ENCODE results near the gene ACY1.

The ACY1 gene

GRCh38 chr3:51945926-51946705, 37.2 kb upstream of the ACY1 start:
- no peak overlapping the region for H3K4me3 ChIP-seq (ENCODE audit: low read depth, low read length)
- no peaks in the 10 kb centered on the region for H3K27me3 ChIP-seq (ENCODE audit: insufficient read depth, low read depth, severe bottlenecking)
- DNase-seq, result no peak
- no peak overlapping the region for H3K27ac ChIP-seq
- no peak for TF ChIP-seq CTCF (IDR thresholded peaks at IDR 0.05; ENCODE audit: low read depth, low read length)
- H3K36me3 ChIP-seq, result no peaks in the 10 kb centered on the region
- no peaks in the 10 kb centered on the region for H3K9me3 ChIP-seq (ENCODE audit: severe bottlenecking)

GRCh38 chr3:51946796-51947195, 36.5 kb upstream of the ACY1 start:
- Histone ChIP-seq H3K9me3 (ENCODE audit: severe bottlenecking) (no peaks in the 10 kb centered on the region), H3K27me3 (ENCODE audit: insufficient read depth, low read depth, severe bottlenecking) (no peaks in the 10 kb centered on the region), H3K27ac (no peak overlapping the region), H3K36me3 (no peaks in the 10 kb centered on the region), H3K4me3 (ENCODE audit: low read depth, low read length) (no peak overlapping the region)
- no peak for TF ChIP-seq CTCF (IDR thresholded peaks at IDR 0.05; ENCODE audit: low read depth, low read length)
- DNase-seq, result no peak

GRCh38 chr3:51947215-51947900, 36.0 kb upstream of the ACY1 start:
- Histone ChIP-seq H3K4me3 (ENCODE audit: low read depth, low read length) (no peak overlapping the region), H3K27me3 (ENCODE audit: insufficient read depth, low read depth, severe bottlenecking) (no peaks in the 10 kb centered on the region), H3K9me3 (ENCODE audit: severe bottlenecking) (no peaks in the 10 kb centered on the region), H3K36me3 (no peaks in the 10 kb centered on the region), H3K27ac (no peak overlapping the region)
- no peak for TF ChIP-seq CTCF (IDR thresholded peaks at IDR 0.05; ENCODE audit: low read depth, low read length)
- no peak for DNase-seq

GRCh38 chr3:51948016-51948580, 35.2 kb upstream of the ACY1 start:
- no peak for DNase-seq
- no peak for TF ChIP-seq CTCF (IDR thresholded peaks at IDR 0.05; ENCODE audit: low read depth, low read length)
- H3K4me3 ChIP-seq (ENCODE audit: low read depth, low read length), result no peak overlapping the region
- H3K27me3 ChIP-seq (ENCODE audit: insufficient read depth, low read depth, severe bottlenecking), result no peaks in the 10 kb centered on the region
- no peak overlapping the region for H3K27ac ChIP-seq
- no peaks in the 10 kb centered on the region for H3K9me3 ChIP-seq (ENCODE audit: severe bottlenecking)
- H3K36me3 ChIP-seq, result no peaks in the 10 kb centered on the region

GRCh38 chr3:51949121-51949520, 34.2 kb upstream of the ACY1 start:
- TF ChIP-seq CTCF (IDR thresholded peaks at IDR 0.05; ENCODE audit: low read depth, low read length), result no peak
- Histone ChIP-seq H3K27ac (no peak overlapping the region), H3K9me3 (ENCODE audit: severe bottlenecking) (no peaks in the 10 kb centered on the region), H3K27me3 (ENCODE audit: insufficient read depth, low read depth, severe bottlenecking) (no peaks in the 10 kb centered on the region), H3K36me3 (no peaks in the 10 kb centered on the region; the same call in 1 of the 2 replicates), H3K4me3 (ENCODE audit: low read depth, low read length) (no peak overlapping the region)
- no peak for DNase-seq
